Stimulated activated CD4-positive, alpha-beta T cell treated with anti-CD3 and anti-CD28 coated beads, TNF-alpha, amount 100 ng/mL, for 4 hours (primary cell): ENCODE measurements around the gene DENND6B.
"Not testable (repeated sequence)": the region's sequence is repeated elsewhere in the genome, so short reads cannot be mapped to it uniquely, and the experiment has no call there.

Source experiments
- DNase-seq, 3 experiments: peaks; one replicate each; pipeline ENCODE4 v3.0.0-alpha.2; 2020; ENCODE audit warnings: low read depth in 3 of 3

DENND6B gene

GRCh38 chr22:50326956-50327710 is at the start of gene DENND6B:
Gene DENND6B, minus strand, starts transcription at chr22:50327012. Its CDS starts 24 bp downstream, at chr22:50326988.
- DNase-seq: peak; percentile 40 to 65 (median 43)

- DNase-seq: no peak
These were observed 49.4 kb upstream of the DENND6B start for GRCh38 chr22:50376085-50376651.

GRCh38 chr22:50371101-50371648 is 44.4 kb upstream of the DENND6B start:
- no peak for DNase-seq

GRCh38 chr22:50367778-50368500 is 41.1 kb upstream of the DENND6B start:
- DNase-seq: no peak

- DNase-seq: not testable (repeated sequence)
These were observed 37.0 kb upstream of the DENND6B start for GRCh38 chr22:50363803-50364194.

DNA sequence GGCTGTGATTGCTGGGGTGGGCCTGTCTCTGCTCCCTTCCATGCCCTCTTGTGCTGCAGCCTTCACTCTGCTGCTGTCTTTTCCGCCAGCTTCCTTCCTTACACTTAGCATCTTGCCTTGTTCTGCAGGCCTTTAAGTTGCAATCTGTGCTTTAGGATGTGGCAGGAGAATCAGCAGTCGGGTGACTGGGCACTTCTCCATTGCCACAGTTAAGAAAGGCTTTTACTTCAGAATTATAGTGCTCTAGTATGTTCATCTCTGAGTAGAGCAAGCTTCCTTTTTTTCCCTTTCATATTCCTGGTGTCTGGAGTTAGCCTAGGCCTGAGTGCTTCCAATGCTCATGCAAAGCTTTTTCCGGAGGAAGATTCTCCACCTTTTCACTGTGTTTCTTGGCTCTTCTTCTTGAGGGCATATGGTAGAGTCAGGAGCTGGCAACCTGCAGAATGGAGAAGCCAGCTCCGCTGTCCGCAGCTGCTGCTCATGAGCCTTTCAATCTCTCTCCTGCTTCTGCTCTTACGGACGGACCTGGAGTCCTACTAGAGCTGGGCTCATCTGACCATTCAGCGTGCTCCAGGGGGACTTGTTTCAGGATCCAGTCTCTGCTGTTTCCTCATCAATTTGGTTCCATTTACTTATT is 36.5 kb upstream of the DENND6B start:
- no peak for DNase-seq

GRCh38 chr22:50361688-50362087 is 34.9 kb upstream of the DENND6B start:
- no peak for DNase-seq

DNA sequence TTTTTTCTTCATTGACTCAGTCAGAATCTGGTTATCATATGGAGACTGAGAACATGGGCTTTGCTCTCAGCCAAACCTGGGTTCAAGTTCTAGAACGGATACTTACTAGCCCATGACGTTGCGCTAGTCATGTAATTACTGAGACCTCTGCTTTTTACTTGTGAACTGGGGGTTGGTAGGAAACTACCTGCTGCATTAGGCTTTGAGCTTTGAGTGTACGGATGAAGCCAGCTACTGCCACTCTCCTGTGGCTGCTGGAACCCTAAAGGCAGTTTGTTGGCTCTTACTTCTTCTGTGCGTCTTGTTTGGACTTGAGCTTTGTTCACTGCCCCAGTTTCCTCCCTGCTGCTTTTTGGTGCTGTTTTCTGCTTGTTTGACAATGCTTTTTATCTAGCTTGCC is 34.4 kb upstream of the DENND6B start:
- DNase-seq: no peak

GRCh38 chr22:50360578-50360977 is 33.8 kb upstream of the DENND6B start:
- no peak for DNase-seq

DNA sequence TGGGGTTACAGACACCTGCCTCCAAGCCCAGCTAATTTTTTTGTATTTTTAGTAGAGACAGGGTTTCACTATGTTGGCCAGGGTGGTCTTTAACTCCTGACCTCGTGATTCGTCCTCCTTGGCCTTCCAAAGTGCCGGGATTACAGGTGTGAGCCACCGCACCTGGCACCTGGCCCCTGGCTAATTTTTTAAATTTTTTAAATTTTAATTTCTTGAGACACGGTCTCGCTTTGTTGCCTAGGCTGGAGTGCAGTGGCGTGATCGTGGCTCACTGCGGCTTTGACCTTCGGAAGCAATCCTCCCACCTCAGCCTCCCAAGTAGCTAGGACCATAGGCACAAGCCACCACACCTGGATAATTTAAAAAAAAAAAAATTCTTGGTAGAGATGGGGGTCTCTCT is 30.9 kb upstream of the DENND6B start:
- no peak for DNase-seq

DNA sequence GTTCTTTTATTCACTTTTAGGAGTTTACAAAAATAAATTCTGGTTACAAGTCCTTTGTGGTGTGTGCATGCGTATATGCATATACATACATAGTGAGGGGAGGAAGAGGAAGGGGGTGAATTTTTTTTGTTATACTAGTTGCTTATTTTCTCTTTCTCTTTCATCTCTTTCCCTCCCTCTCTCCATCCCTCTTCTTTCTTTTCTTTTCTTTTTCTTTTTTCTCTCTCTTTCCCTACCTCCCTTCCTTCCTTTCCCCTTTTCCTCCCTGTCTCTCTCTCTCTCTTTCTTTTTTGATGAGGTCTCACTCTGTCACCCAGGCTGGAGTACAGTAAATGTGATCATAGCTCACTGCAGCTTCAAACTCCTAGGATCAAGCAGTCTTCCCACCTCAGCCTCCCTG is 30.4 kb upstream of the DENND6B start:
- no peak for DNase-seq

DNA sequence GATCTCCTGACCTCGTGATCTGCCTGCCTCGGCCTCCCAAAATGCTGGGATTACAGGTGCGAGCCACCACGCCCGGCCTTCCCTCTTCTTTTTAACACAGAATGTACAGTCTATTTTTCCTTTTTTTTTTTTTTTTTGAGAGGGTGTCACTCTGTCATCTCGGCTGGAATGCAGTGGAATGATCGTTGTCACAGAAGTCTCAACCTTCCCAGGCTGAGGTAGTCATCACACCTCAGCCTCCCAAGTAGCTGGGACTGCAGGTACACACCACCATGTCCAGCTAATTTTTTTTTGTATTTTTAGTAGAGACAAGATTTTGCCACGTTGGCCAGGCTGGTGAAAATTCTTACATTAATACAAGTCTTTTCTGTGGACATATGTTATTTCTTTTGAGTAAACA is 29.4 kb upstream of the DENND6B start:
- no peak for DNase-seq

GRCh38 chr22:50348058-50348457 is 21.2 kb upstream of the DENND6B start:
- DNase-seq: no peak

DNA sequence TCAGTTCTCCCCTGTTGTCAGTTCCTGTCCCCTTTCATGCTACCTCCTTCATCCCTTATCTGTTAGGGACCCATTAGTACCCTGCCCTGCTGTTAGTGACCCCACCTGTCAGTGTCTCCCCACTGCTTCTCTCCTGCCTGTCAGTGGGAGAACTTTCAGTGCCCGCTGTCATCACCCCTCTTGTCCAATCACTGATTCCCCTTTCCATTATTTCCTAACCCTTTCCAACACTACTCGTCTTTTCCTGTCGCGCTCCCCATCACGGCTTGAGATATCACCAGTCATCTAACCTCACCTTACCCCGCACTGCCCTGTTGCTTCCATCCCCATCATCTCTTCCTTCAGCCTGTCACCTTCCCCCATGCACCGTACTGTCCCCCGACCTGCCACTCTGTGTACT is 20.3 kb upstream of the DENND6B start:
- DNase-seq: no peak

- no peak for DNase-seq
These were observed 19.7 kb upstream of the DENND6B start for GRCh38 chr22:50346470-50346869.

- no peak for DNase-seq
These were observed 16.7 kb upstream of the DENND6B start for GRCh38 chr22:50343541-50343935.

- DNase-seq: peak; percentile 84 to 95 (median 87)
These were observed 16.1 kb upstream of the DENND6B start, which contains the start of gene PPP6R2 for GRCh38 chr22:50342651-50343540. Gene PPP6R2, plus strand, starts transcription at chr22:50343327. Its CDS starts 50,582 bp downstream, at chr22:50393909.

DNA sequence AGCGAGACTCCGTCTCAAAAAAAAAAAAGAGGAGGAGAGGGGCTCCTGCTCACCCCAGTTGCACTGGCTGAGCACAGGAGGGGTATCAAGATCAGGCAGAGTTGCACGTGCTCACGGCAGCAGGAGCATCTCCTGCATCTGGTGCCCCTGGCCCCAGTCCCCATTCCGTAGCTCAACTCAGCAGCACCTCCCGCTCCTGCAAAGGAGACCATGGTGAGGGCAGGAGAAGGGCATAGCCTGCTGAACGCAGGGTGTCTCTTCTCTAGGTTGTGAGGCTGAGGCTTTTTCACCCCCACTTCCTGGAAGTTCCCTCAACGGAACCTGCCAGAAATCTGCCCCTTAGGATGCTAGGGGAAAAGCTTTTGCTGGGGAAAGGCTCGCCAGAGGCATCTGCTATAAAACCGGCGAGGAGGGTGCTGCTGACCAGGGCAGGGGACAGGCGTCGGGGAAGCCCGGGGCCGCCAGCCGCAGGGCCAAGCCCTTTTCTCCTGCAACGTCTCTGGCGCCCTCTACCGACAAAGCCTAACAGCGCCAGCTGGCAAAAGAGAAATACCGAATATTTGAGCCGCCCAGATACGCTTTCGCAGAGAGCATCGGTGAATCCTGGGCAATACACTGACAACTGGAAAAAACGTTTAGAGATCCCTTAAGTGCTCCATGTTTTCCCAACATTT is 15.3 kb upstream of the DENND6B start:
- DNase-seq: peak; percentile 75 to 80 (median 78)

- no peak for DNase-seq
These were observed 13.4 kb upstream of the DENND6B start for GRCh38 chr22:50339945-50340879.
